A204.1 (cell line): ENCODE measurements around the gene NRG3.

Experiments
- FAIRE-seq: peaks from 2 replicates; lab custom pipeline; 2012; peaks lifted over from hg19 to GRCh38; lab: Jason Lieb, UNC

NRG3 gene

GRCh38 chr10:82692458-82692857, 817.5 kb downstream of the NRG3 start:
- FAIRE-seq = no peak

GRCh38 chr10:82721831-82722230, 846.8 kb downstream of the NRG3 start:
- FAIRE-seq = no peak

GRCh38 chr10:82722273-82722672, 847.3 kb downstream of the NRG3 start:
- no peak for FAIRE-seq

- no peak for FAIRE-seq
Measured at GRCh38 chr10:82736305-82736704, 861.3 kb downstream of the NRG3 start.

- no peak for FAIRE-seq
Measured at GRCh38 chr10:82737549-82737948, 862.6 kb downstream of the NRG3 start.

GRCh38 chr10:82738592-82738991, 863.6 kb downstream of the NRG3 start:
- no peak for FAIRE-seq

- no peak for FAIRE-seq
Measured at GRCh38 chr10:82742478-82742877, 867.5 kb downstream of the NRG3 start.

- FAIRE-seq = no peak
Measured at GRCh38 chr10:82742898-82743297, 867.9 kb downstream of the NRG3 start.

GRCh38 chr10:82750538-82750937, 875.5 kb downstream of the NRG3 start:
- FAIRE-seq = no peak

GRCh38 chr10:82757397-82757796, 882.4 kb downstream of the NRG3 start:
- no peak for FAIRE-seq

GRCh38 chr10:82757901-82758300, 882.9 kb downstream of the NRG3 start:
- FAIRE-seq = no peak

- no peak for FAIRE-seq
Measured at GRCh38 chr10:82759050-82759449, 884.1 kb downstream of the NRG3 start.

- FAIRE-seq = no peak
Measured at GRCh38 chr10:82762641-82763040, 887.6 kb downstream of the NRG3 start.

- FAIRE-seq = no peak
Measured at GRCh38 chr10:82768040-82768439, 893.0 kb downstream of the NRG3 start.

GRCh38 chr10:82778908-82779307, 903.9 kb downstream of the NRG3 start:
- no peak for FAIRE-seq

GRCh38 chr10:82796510-82796909, 921.5 kb downstream of the NRG3 start:
- FAIRE-seq = peak; percentile 59

- no peak for FAIRE-seq
Measured at GRCh38 chr10:82801289-82801688, 926.3 kb downstream of the NRG3 start.

- no peak for FAIRE-seq
Measured at GRCh38 chr10:82811621-82812020, 936.6 kb downstream of the NRG3 start.

- no peak for FAIRE-seq
Measured at GRCh38 chr10:82813856-82814255, 938.9 kb downstream of the NRG3 start.

GRCh38 chr10:82814635-82815034, 939.6 kb downstream of the NRG3 start:
- no peak for FAIRE-seq

- no peak for FAIRE-seq
Measured at GRCh38 chr10:82815680-82816079, 940.7 kb downstream of the NRG3 start.

- FAIRE-seq = no peak
Measured at GRCh38 chr10:82817676-82818422, 942.9 kb downstream of the NRG3 start.

GRCh38 chr10:82821043-82821442, 946.0 kb downstream of the NRG3 start:
- no peak for FAIRE-seq

GRCh38 chr10:82826132-82826531, 951.1 kb downstream of the NRG3 start:
- no peak for FAIRE-seq

- no peak for FAIRE-seq
Measured at GRCh38 chr10:82827901-82828300, 952.9 kb downstream of the NRG3 start.
